K562 (cell line): ENCODE measurements around the gene LYST. TPM values are rescaled to one million over a fixed set of nuclear protein-coding genes. Genes with fewer than 3 reads are reported as not detected.

Experiments
- ATAC-seq: fragments of 200-7000 bp; cut with Tn5 transposase; 3 replicates; pipeline ENCODE4 v1.9.1; 2020; ENCODE audit warnings: moderate library complexity
- BruUV-seq: library from RNA; stranded (reverse); fragments of 400-500 nt; replicated peaks from 2 replicates; lab custom pipeline; 2021; lab: Mats Ljungman, UMichigan
- CTCF ChIA-PET: fragments of 300-600 bp; formaldehyde crosslinking; extraction: SDS; loops from one replicate; lab custom pipeline; 2021; ENCODE audit warnings: low intra/inter-chr PET ratio; lab: Yijun Ruan, JAX
- POLR2A ChIA-PET: fragments of 300-600, 350-650 bp; sonication (Branson Sonifier 250); formaldehyde crosslinking; extraction: SDS; loops from one replicate; lab custom pipeline; 2021; ENCODE audit warnings: antibody characterized with exemption, inconsistent platforms; lab: Yijun Ruan, JAX
- DNase-seq, 4 experiments: peaks; one replicate each; pipeline versions ENCODE4 v3.0.0 to v3.0.0-alpha.2; 2011 to 2018; ENCODE audit warnings: low spot score in 3 of 4, mixed read lengths in 3 of 4; ENCODE audit errors: extremely low read depth in 1 of 4
- FAIRE-seq: peaks from 2 replicates; lab custom pipeline; 2011; peaks lifted over from hg19 to GRCh38; lab: Jason Lieb, UNC
- H2AFZ ChIP-seq: 2 replicates; pipeline ENCODE4 v1.6.0; 2011; ENCODE audit warnings: low read depth, low read length, control low read depth, inconsistent platforms
- H3K27ac ChIP-seq: fragments of 200-600 bp; 3 replicates; pipeline ENCODE4 v1.8.0; 2011; ENCODE audit warnings: low read depth, mild to moderate bottlenecking, control low read depth, inconsistent platforms, low read length, moderate library complexity, mixed read lengths; ENCODE audit errors: extremely low read depth
- H3K27me3 ChIP-seq, 2 experiments: fragments of 300-600 bp in 1 of 2; 2 replicates in 1 of 2; 3 replicates in 1 of 2; pipeline versions ENCODE4 v1.6.0 to v1.8.0; 2011; ENCODE audit warnings: inconsistent platforms in 2 of 2, low read length in 2 of 2, mild to moderate bottlenecking in 1 of 2, mixed read lengths in 1 of 2, moderate library complexity in 1 of 2; ENCODE audit not compliant: control insufficient read depth in 2 of 2, insufficient read depth in 2 of 2
- H3K36me3 ChIP-seq: fragments of 300-600 bp; 3 replicates; pipeline ENCODE4 v1.8.0; 2011; ENCODE audit warnings: mild to moderate bottlenecking, low read length, inconsistent platforms; ENCODE audit not compliant: control insufficient read depth, insufficient read depth
- H3K4me1 ChIP-seq, 2 experiments: fragments of 200-600 bp in 1 of 2; replicated peaks in 1 of 2; 2 replicates in 1 of 2; 3 replicates in 1 of 2; pipeline versions ENCODE4 v1.5.1 to v1.8.0; 2011; ENCODE audit warnings: inconsistent platforms in 2 of 2, low read length in 2 of 2, mild to moderate bottlenecking in 1 of 2, mixed read lengths in 1 of 2, moderate library complexity in 1 of 2; ENCODE audit not compliant: control insufficient read depth in 2 of 2, insufficient read depth in 2 of 2
- H3K4me2 ChIP-seq: 2 replicates; pipeline ENCODE4 v1.6.1; 2011; ENCODE audit warnings: low read length, control low read depth, inconsistent platforms, mixed read lengths; ENCODE audit not compliant: insufficient read depth
- H3K4me3 ChIP-seq: fragments of 200-600 bp; sonication (generic), shearing (Covaris generic); 2 replicates; pipeline ENCODE4 v1.5.1; 2016; ENCODE audit warnings: control low read depth, inconsistent platforms
- H3K79me2 ChIP-seq: fragments of 200-600 bp; 3 replicates; pipeline ENCODE4 v1.8.0; 2011; ENCODE audit warnings: low read length, inconsistent platforms; ENCODE audit not compliant: control insufficient read depth, insufficient read depth
- H3K9ac ChIP-seq, 2 experiments: 2 replicates each; pipeline versions ENCODE4 v1.6.0 to v1.6.1; 2011; ENCODE audit warnings: low read depth in 2 of 2, low read length in 2 of 2, control low read depth in 1 of 2, inconsistent platforms in 1 of 2, mild to moderate bottlenecking in 1 of 2, mixed read lengths in 1 of 2; ENCODE audit not compliant: insufficient read depth in 1 of 2
- H3K9me1 ChIP-seq: one replicate; pipeline ENCODE4 v1.6.0; 2011; ENCODE audit warnings: inconsistent platforms, mild to moderate bottlenecking, low read length, moderate library complexity; ENCODE audit not compliant: control insufficient read depth, insufficient read depth
- H3K9me3 ChIP-seq: replicated peaks from 2 replicates; pipeline ENCODE4 v1.5.1; 2011; ENCODE audit warnings: low read depth, low read length, inconsistent platforms; ENCODE audit not compliant: control insufficient read depth, insufficient read depth
- H4K20me1 ChIP-seq: replicated peaks from 2 replicates; pipeline ENCODE4 v1.6.1; 2011; ENCODE audit warnings: low read length, inconsistent platforms, mixed read lengths; ENCODE audit not compliant: control insufficient read depth, insufficient read depth
- GABPB1 ChIP-seq: sonication (generic); formaldehyde crosslinking; IDR thresholded peaks from 2 replicates; pipeline ENCODE4 v1.8.0; 2022; ENCODE audit warnings: mild to moderate bottlenecking, missing genetic modification reagents
- GATA2 ChIP-seq: sonication (generic); formaldehyde crosslinking; IDR thresholded peaks from 2 replicates; pipeline ENCODE4 v1.4.0; 2020; ENCODE audit warnings: mild to moderate bottlenecking, missing genetic modification reagents
- KDM2B ChIP-seq: fragments of 250-450 bp; sonication (Bioruptor Pico); IDR thresholded peaks from 2 replicates; pipeline ENCODE4 v1.8.0; 2021; ENCODE audit warnings: mild to moderate bottlenecking, moderate library complexity
- PBX2 ChIP-seq, 2 experiments: IDR thresholded peaks in 1 of 2; conservative IDR thresholded peaks in 1 of 2; 2 replicates each; pipeline ENCODE4 v1.6.1; 2016; ENCODE audit warnings: low read depth in 2 of 2, mild to moderate bottlenecking in 1 of 2, missing compliant biosample characterization in 1 of 2, missing genetic modification characterization in 1 of 2, moderate library complexity in 1 of 2
- RBM15 ChIP-seq: fragments of 200-400 bp; formaldehyde crosslinking; IDR thresholded peaks from 2 replicates; pipeline ENCODE4 v1.6.1; 2018; ENCODE audit warnings: mild to moderate bottlenecking, low read length, moderate library complexity; ENCODE audit not compliant: insufficient read depth
- TRIM28 ChIP-seq: fragments of 450-650 bp; IDR thresholded peaks from 2 replicates; pipeline ENCODE4 v1.6.1; 2017
- ZFP1 ChIP-seq: fragments of 450-650 bp; formaldehyde crosslinking; IDR thresholded peaks from 2 replicates; pipeline ENCODE4 v1.4.0; 2020; ENCODE audit warnings: mild to moderate bottlenecking, mixed read lengths
- ZMIZ1 ChIP-seq, 2 experiments: fragments of 150-350 bp in 1 of 2; IDR thresholded peaks; 2 replicates each; pipeline ENCODE4 v1.6.1; 2012 to 2016; ENCODE audit warnings: low read depth in 2 of 2, low read length in 2 of 2, mild to moderate bottlenecking in 1 of 2, moderate library complexity in 1 of 2
- ZNF232 ChIP-seq: sonication (generic); formaldehyde crosslinking; IDR thresholded peaks from 2 replicates; pipeline ENCODE4 v1.8.0; 2022; ENCODE audit warnings: mild to moderate bottlenecking, missing genetic modification reagents
- ZNF449 ChIP-seq: fragments of 250-450 bp; sonication (Bioruptor Pico); IDR thresholded peaks from 2 replicates; pipeline ENCODE4 v1.8.0; 2022; ENCODE audit warnings: moderate library complexity, mild to moderate bottlenecking, inconsistent platforms
- WGBS: fragments of 100-300 bp; shearing (Covaris generic); methylation state at CpG from one replicate; pipeline ENCODE4 v1.1.6; 2016; ENCODE audit warnings: low coverage, mixed read lengths; ENCODE audit not compliant: insufficient coverage; ENCODE audit errors: missing lambda C conversion rate; 5-methylcytosine and 5-hydroxymethylcytosine counted together
- in situ Hi-C: fragments of 300-500 bp; cut with MboI; formaldehyde crosslinking; loops from 4 replicates; pipeline ENCODE4 v1.15.0; 2018; ENCODE audit warnings: inconsistent platforms, mixed read lengths
- intact Hi-C: fragments of 100-400 bp; cut with micrococcal nuclease; formaldehyde crosslinking; loops from 2 replicates; pipeline ENCODE4 v1.14.2; 2022
- polyA plus RNA-seq, 8 experiments: library from polyadenylated mRNA; depleted of rRNA in 4 of 8; stranded (reverse) in 5 of 8; unstranded in 3 of 8; fragments of >200 nt; fragmentation: Nextera tagmentation in 2 of 8; fragmentation: Illumina TruSeq in 1 of 8; extraction: Ambion mirVana in 2 of 8; extraction: Trizol in 1 of 8; gene quantifications; 2 replicates each; pipeline versions ENCODE4 v1.2.1 to v1.2.3, GENCODE V29; 2011 to 2014; ENCODE audit warnings: inconsistent platforms in 1 of 8, missing spikeins in 1 of 8
- total RNA-seq, 7 experiments: library from RNA; depleted of rRNA in 6 of 7; stranded (reverse); fragments of >200 nt in 6 of 7; fragmentation: Illumina TruSeq in 2 of 7; extraction: Trizol in 2 of 7; gene quantifications; 2 replicates each; pipeline versions ENCODE4 v1.2.1 to v1.2.3, GENCODE V29; 2011 to 2021; ENCODE audit warnings: low replicate concordance in 1 of 7

The LYST gene
- total and polyA plus RNA-seq, 9 of the 15 experiments (the other 6 are each of a cell fraction or from before 2014, with no cell fraction given) = 0.73 to 2.4 (median 1.4) TPM

GRCh38 chr1:235881930-235882700 is 15.4 kb upstream of the LYST start (continued):
- TF ChIP-seq PBX2 (CRISPR knock-in tag; IDR thresholded peaks at IDR 0.05; ENCODE audit: low read depth) (no peak), PBX2 (tag; conservative IDR thresholded peaks at IDR 0.05; ENCODE audit: low read depth) (no peak)

GRCh38 chr1:235878082-235878811 is 11.5 kb upstream of the LYST start:
- POLR2A ChIA-PET = interaction anchor here (1.2 kb wide), 1 partner anchor 35 kb away, joined by 4 read pairs; no protein-coding TSS in a partner anchor
- H3K4me2 ChIP-seq = no peak overlapping the region
- under 1% methylated on average over 6 of the region's 6 CpGs for WGBS
- TF ChIP-seq GATA2 (CRISPR knock-in tag) = no peak
- no peak for TF ChIP-seq TRIM28
- TF ChIP-seq ZFP1 (CRISPR knock-in tag) = no peak
- no peak for TF ChIP-seq ZNF449 (CRISPR knock-in tag)
- no peak for TF ChIP-seq ZNF232
- TF ChIP-seq GABPB1 (CRISPR knock-in tag) = no peak
- TF ChIP-seq RBM15 = no peak
- TF ChIP-seq ZMIZ1 (IDR thresholded peaks at IDR 0.05; ENCODE audit: low read depth in 2 of 2, low read length in 2 of 2) = no peak
- TF ChIP-seq KDM2B (CRISPR knock-in tag) = no peak

More at GRCh38 chr1:235878082-235878811, 11.5 kb upstream of the LYST start:
- CTCF ChIA-PET = no interaction called here
- Histone ChIP-seq H3K4me1 (no peaks in the 10 kb centered on the region), H3K27ac (no peak overlapping the region), H3K79me2 (no peaks in the 10 kb centered on the region), H4K20me1 (no peaks in the 10 kb centered on the region), H3K36me3 (no peaks in the 10 kb centered on the region), H3K9ac (no peak overlapping the region), H3K4me3 (no peak overlapping the region), H3K27me3 (peaks cover 33 to 38% of the 10 kb centered on the region in 2 experiments), H3K9me3 (no peaks in the 10 kb centered on the region), H2AFZ (no peak overlapping the region), H3K9me1 (no peaks in the 10 kb centered on the region)
- FAIRE-seq (no peak), DNase-seq (no peak), ATAC-seq (no peak; the same call in 2 of the 3 replicates)
- BruUV-seq = no TSS peak
- in situ Hi-C loops = no loop called here
- intact Hi-C loops = no loop called here
